Mucosa of gallbladder (tissue), 1 donor: ENCODE data around the gene PF4V1. TPM values are rescaled to one million over a fixed set of nuclear protein-coding genes. Genes with fewer than 3 reads are reported as not detected.
"Not testable (repeated sequence)": the region's sequence is repeated elsewhere in the genome, so short reads cannot be mapped to it uniquely, and the experiment has no call there.

Experiments used
- DNase-seq: peaks from one replicate; pipeline ENCODE4 v3.0.0-alpha.2; 2020; ENCODE audit warnings: low spot score
- total RNA-seq: library from RNA; stranded (reverse); gene quantifications from one replicate; pipeline ENCODE4 v1.2.1, GENCODE V29; 2021
- donor health status: DM: no; HTN: no; CAD: no.

Gene PF4V1
- total RNA-seq, 1 donor from 2014 or later: not detected

- no peak for DNase-seq
Measured at GRCh38 chr4:73870260-73870659, 17.2 kb downstream of the PF4V1 start.

- no peak for DNase-seq
Measured at GRCh38 chr4:73870768-73871167, 17.7 kb downstream of the PF4V1 start.

- DNase-seq: no peak
Measured at GRCh38 chr4:73871511-73872310, 18.6 kb downstream of the PF4V1 start.

- no peak for DNase-seq
Measured at GRCh38 chr4:73872316-73873108, 19.4 kb downstream of the PF4V1 start.

GRCh38 chr4:73874386-73874785 is 21.3 kb downstream of the PF4V1 start:
- DNase-seq: no peak

- no peak for DNase-seq
Measured at GRCh38 chr4:73875401-73875800, 22.3 kb downstream of the PF4V1 start.

- DNase-seq: no peak
Measured at GRCh38 chr4:73883306-73883705, 30.2 kb downstream of the PF4V1 start.

- DNase-seq: no peak
Measured at GRCh38 chr4:73885574-73886267, 32.6 kb downstream of the PF4V1 start.

GRCh38 chr4:73891326-73891725 is 38.2 kb downstream of the PF4V1 start:
- no peak for DNase-seq

GRCh38 chr4:73891739-73892405 is 38.8 kb downstream of the PF4V1 start:
- DNase-seq: no peak

GRCh38 chr4:73892966-73893365 is 39.9 kb downstream of the PF4V1 start:
- no peak for DNase-seq

GRCh38 chr4:73894001-73894400 is 40.9 kb downstream of the PF4V1 start:
- DNase-seq: no peak

GRCh38 chr4:73895201-73896175 is 42.4 kb downstream of the PF4V1 start:
- DNase-seq: peak; percentile 11

GRCh38 chr4:73896416-73896815 is 43.3 kb downstream of the PF4V1 start:
- DNase-seq: no peak

- no peak for DNase-seq
Measured at GRCh38 chr4:73897380-73898136, 44.5 kb downstream of the PF4V1 start.

GRCh38 chr4:73899338-73899737 is 46.2 kb downstream of the PF4V1 start:
- not testable (repeated sequence) for DNase-seq

GRCh38 chr4:73901031-73901430 is 47.9 kb downstream of the PF4V1 start:
- no peak for DNase-seq

GRCh38 chr4:73902038-73902637 is 49.0 kb downstream of the PF4V1 start:
- no peak for DNase-seq

GRCh38 chr4:73902817-73903547 is 49.9 kb downstream of the PF4V1 start:
- DNase-seq: no peak
